Measurements from ENCODE around the gene PPARD. TPM values are rescaled to one million over a fixed set of nuclear protein-coding genes. Genes with fewer than 3 reads are reported as not detected.

Gene PPARD
- total RNA-seq, 4 donors from 2014 or later = 17.3 to 40.3 (median 35.9) TPM

DNA sequence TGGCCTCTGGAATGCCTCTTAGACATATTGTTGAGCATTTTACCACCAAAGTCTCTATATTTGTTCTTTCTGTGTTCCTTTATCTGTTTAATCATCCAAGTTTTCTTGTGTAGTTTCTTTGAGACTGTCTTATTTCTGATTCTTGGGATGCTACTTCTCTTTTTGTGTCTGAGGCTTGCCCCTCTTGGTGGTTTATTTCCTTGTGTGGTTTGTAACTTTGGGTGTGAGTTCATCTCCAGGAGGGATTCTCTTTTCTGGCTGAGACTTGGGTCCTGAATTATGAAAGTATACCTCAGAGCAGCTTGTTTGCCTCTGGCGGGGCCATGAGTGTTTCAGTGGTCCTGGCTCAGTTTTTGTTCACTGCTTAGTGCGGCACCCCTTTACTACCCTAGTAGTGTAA is 33.9 kb downstream of the PPARD start:
- Histone ChIP-seq H3K9me3 (no peaks in the 10 kb centered on the region), H3K27ac (peak overlapping the region in 1 of 3 donors; percentile 16), H3K36me3 (no peaks in the 10 kb centered on the region), H3K4me3 (replicated peaks in 1 of 3) (no peak overlapping the region), H3K27me3 (no peaks in the 10 kb centered on the region), H3K4me1 (peaks cover 4 to 13% of the 10 kb centered on the region in 2 donors)
- WGBS, 2 donors = 73 to 97% methylated on average over 2 of the region's 2 CpGs
- TF ChIP-seq, protein P1, sequence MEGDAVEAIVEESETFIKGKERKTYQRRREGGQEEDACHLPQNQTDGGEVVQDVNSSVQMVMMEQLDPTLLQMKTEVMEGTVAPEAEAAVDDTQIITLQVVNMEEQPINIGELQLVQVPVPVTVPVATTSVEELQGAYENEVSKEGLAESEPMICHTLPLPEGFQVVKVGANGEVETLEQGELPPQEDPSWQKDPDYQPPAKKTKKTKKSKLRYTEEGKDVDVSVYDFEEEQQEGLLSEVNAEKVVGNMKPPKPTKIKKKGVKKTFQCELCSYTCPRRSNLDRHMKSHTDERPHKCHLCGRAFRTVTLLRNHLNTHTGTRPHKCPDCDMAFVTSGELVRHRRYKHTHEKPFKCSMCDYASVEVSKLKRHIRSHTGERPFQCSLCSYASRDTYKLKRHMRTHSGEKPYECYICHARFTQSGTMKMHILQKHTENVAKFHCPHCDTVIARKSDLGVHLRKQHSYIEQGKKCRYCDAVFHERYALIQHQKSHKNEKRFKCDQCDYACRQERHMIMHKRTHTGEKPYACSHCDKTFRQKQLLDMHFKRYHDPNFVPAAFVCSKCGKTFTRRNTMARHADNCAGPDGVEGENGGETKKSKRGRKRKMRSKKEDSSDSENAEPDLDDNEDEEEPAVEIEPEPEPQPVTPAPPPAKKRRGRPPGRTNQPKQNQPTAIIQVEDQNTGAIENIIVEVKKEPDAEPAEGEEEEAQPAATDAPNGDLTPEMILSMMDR (IDR thresholded peaks at IDR 0.05) = no peak
- no peak for TF ChIP-seq POLR2A (IDR thresholded peaks at IDR 0.05)
- no peak for DNase-seq
- intact Hi-C loops (cut with DNase I) = no loop called here

DNA sequence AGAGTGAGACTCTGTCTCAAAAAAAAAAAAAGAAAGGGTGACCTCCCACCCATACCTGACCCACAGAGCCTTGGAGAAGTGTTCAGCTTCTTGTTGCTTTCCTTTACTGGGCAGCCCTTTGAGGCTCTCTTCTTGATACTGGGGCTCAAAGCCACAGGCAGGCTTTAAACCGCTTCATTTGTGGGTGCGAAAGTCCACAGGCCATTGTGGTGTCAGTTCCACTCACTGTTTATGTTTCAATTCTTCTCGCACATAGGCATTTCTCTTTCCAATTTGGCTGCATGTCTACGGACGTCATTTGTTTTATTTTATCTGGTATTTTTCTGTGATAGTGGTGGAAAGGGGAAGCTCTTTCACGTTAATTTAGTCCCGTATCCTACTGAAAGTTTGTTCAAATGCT is 34.6 kb downstream of the PPARD start:
- intact Hi-C loops (cut with DNase I) = no loop called here
- TF ChIP-seq, protein P1 (IDR thresholded peaks at IDR 0.05) = no peak
- no peak for TF ChIP-seq POLR2A (IDR thresholded peaks at IDR 0.05)
- Histone ChIP-seq H3K9me3 (no peaks in the 10 kb centered on the region), H3K27ac (peak overlapping the region in 1 of 3 donors; percentile 16), H3K36me3 (no peaks in the 10 kb centered on the region), H3K27me3 (no peaks in the 10 kb centered on the region), H3K4me3 (replicated peaks in 1 of 3) (no peak overlapping the region), H3K4me1 (peaks cover 0 to 12% of the 10 kb centered on the region in 2 donors)
- no peak for DNase-seq
- 81 to 84% methylated on average over 7 of the region's 7 CpGs for WGBS, 2 donors

DNA sequence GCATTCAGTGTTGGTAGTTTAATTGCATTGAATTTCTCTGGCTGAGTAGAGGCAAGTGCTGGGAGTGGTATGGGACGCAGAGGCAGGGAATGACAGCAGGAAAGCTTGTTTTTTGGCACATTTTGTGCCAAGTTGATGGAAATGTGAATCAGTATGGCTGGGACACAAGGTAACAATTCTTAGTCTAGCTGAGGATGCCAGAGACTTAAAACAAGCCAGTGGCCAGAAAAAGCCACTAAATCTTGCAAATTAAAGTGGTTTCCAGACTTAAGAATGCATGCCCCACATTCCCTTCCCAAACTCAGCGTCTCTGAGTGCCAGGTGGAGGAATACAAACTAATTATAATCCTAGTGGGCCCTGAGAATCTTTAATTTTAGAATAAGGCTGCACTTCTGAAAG is 35.9 kb downstream of the PPARD start:
- Histone ChIP-seq H3K27me3 (no peaks in the 10 kb centered on the region), H3K27ac (no peak overlapping the region), H3K9me3 (no peaks in the 10 kb centered on the region), H3K4me1 (peaks cover 0 to 12% of the 10 kb centered on the region in 2 donors), H3K4me3 (replicated peaks in 1 of 3) (no peak overlapping the region), H3K36me3 (no peaks in the 10 kb centered on the region)
- WGBS, 2 donors = 71 to 77% methylated on average over 2 of the region's 2 CpGs
- no peak for DNase-seq
- intact Hi-C loops (cut with DNase I) = no loop called here
- TF ChIP-seq, protein P1 (IDR thresholded peaks at IDR 0.05) = no peak
- no peak for TF ChIP-seq POLR2A (IDR thresholded peaks at IDR 0.05)

GRCh38 chr6:35381132-35381531 is 38.8 kb downstream of the PPARD start:
- no peak for DNase-seq
- intact Hi-C loops (cut with DNase I) = no loop called here
- Histone ChIP-seq H3K4me3 (replicated peaks in 1 of 3) (no peak overlapping the region), H3K4me1 (peaks cover 6 to 17% of the 10 kb centered on the region in 2 donors), H3K27ac (no peak overlapping the region), H3K9me3 (no peaks in the 10 kb centered on the region), H3K36me3 (no peaks in the 10 kb centered on the region), H3K27me3 (no peaks in the 10 kb centered on the region)
- TF ChIP-seq POLR2A (IDR thresholded peaks at IDR 0.05) = no peak
- TF ChIP-seq, protein P1 (IDR thresholded peaks at IDR 0.05) = no peak
- 93 to 97% methylated on average over 6 of the region's 6 CpGs for WGBS, 2 donors

DNA sequence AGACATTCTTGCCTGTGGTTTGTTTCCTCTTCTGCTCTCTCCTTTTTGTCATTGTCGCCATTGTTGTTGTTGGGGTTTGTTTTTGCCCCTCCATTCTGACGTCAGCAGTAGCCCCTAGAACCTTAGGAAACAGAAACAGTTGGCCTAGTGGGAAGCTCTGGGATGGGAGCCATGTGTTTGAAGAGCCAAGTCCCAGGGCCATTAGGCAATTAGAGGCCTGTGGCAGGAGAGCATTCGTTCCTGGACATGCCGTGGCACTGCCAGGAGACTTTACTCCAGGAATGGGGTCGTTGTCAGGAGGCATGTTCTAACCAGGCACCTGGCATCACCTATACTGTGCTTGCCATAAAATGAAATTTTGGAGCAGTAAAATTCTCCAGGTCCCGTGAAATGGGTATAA is 39.7 kb downstream of the PPARD start:
- Histone ChIP-seq H3K9me3 (no peaks in the 10 kb centered on the region), H3K27ac (no peak overlapping the region), H3K36me3 (no peaks in the 10 kb centered on the region), H3K4me1 (peaks cover 7 to 15% of the 10 kb centered on the region in 2 donors), H3K4me3 (replicated peaks in 1 of 3) (no peak overlapping the region), H3K27me3 (no peaks in the 10 kb centered on the region)
- WGBS, 2 donors = 54 to 65% methylated on average over 6 of the region's 6 CpGs
- intact Hi-C loops (cut with DNase I) = no loop called here
- DNase-seq = no peak
- no peak for TF ChIP-seq POLR2A (IDR thresholded peaks at IDR 0.05)
- TF ChIP-seq, protein P1 (IDR thresholded peaks at IDR 0.05) = no peak

Measured in thyroid gland (tissue), 4 donors.